ENCODE data around the gene RASSF1. TPM values are rescaled to one million over a fixed set of nuclear protein-coding genes. Genes with fewer than 3 reads are reported as not detected.

RASSF1 gene
- total and polyA plus RNA-seq, 2 of the 4 experiments (the other 2 are of a cell fraction): 17.4 to 53.4 TPM

DNA sequence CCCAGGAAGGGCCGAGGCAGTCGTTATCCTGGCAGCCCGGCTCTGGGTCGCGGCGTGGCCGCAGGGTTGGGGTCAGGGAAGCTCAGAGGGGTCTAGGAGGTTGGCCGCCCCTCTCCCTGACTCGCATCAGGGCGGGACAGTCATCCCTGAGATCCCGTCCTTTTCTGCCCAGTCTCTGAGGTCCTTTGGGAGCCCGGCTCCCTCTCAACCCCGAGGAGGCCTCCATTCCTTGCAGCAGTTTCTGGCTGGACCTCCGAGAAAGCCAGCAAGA, 18.6 kb downstream of the RASSF1 start:
- H2BK15ac ChIP-seq (ENCODE audit: low read depth, low read length): no peak overlapping the region
- peak overlapping the region; percentile 67 for H3K4me2 ChIP-seq (ENCODE audit: low read depth, low read length)
- H2BK20ac ChIP-seq (ENCODE audit: low read depth, low read length): no peak overlapping the region
- ChIA-PET CTCF (no interaction called here), POLR2A (ENCODE audit: unreplicated experiment) (no interaction called here)
- no peak for DNase-seq
- H3K18ac ChIP-seq (ENCODE audit: low read depth, low read length): no peak overlapping the region
- no peaks in the 10 kb centered on the region for H3K27me3 ChIP-seq (ENCODE audit: control insufficient read depth, insufficient read depth, low read length)
- dilution Hi-C loops (cut with HindIII; ENCODE audit: low sequenced_read_pairs, unreplicated experiment) (no loop called here), in situ Hi-C loops (cut with MboI; ENCODE audit: low sequenced_read_pairs) (no loop called here), intact Hi-C loops (cut with micrococcal nuclease) (loop anchor here (5.0 kb wide), 1 partner anchor 60 kb away; no protein-coding TSS in a partner anchor)
- H3K4me3 ChIP-seq (ENCODE audit: insufficient read depth, low read depth, low read length): peak overlapping the region; percentile 58
- peak overlapping the region; percentile 58; the same call in 1 of the 2 replicates for H4K91ac ChIP-seq (ENCODE audit: insufficient read depth, low read depth, low read length)
- WGBS, 2 experiments (ENCODE audit: extremely low coverage in 2 of 2, insufficient read length in 1 of 2): 31% methylated on average over 4 of the region's 14 CpGs; no CpG with 5 or more reads in 1 of the 2 experiments
- peak overlapping the region; percentile 66 for H3K4ac ChIP-seq (ENCODE audit: low read depth, low read length)
- ATAC-seq (ENCODE audit: low read depth): no peak
- peak overlapping the region; percentile 53 for H2BK5ac ChIP-seq (ENCODE audit: low read depth, low read length, poor library complexity, severe bottlenecking)
- H3K27ac ChIP-seq (ENCODE audit: insufficient read depth, low read length): peak overlapping the region; percentile 98
- peak overlapping the region; percentile 35; the same call in 1 of the 2 replicates for H3K23ac ChIP-seq (ENCODE audit: low read depth, low read length)
- peaks cover 12% of the 10 kb centered on the region for H3K9me1 ChIP-seq (ENCODE audit: insufficient read depth, low read length)
- H4K20me1 ChIP-seq (ENCODE audit: insufficient read depth, low read length): peaks cover 8% of the 10 kb centered on the region; the same call in 1 of the 2 replicates
- H3K9me3 ChIP-seq (ENCODE audit: control insufficient read depth, insufficient read depth, low read length): no peaks in the 10 kb centered on the region
- H3K79me1 ChIP-seq (ENCODE audit: low read depth in 1 of 2, low read length in 2 of 2): peaks cover 31 to 57% of the 10 kb centered on the region in 2 experiments
- no peak overlapping the region for H2BK120ac ChIP-seq (ENCODE audit: low read depth, low read length)
- peak overlapping the region; percentile 87; the same call in 1 of the 2 replicates for H2AK5ac ChIP-seq (ENCODE audit: low read depth, low read length)
- no peak overlapping the region for H3K14ac ChIP-seq (replicated peaks; ENCODE audit: low read depth, low read length)
- peak overlapping the region; percentile 93 for H2AK9ac ChIP-seq (replicated peaks; ENCODE audit: low read depth, low read length, poor library complexity)
- no peak overlapping the region for H3K56ac ChIP-seq (ENCODE audit: extremely low read depth, insufficient read depth, low read length)
- H3K9ac ChIP-seq (ENCODE audit: low read depth, low read length): peak overlapping the region; percentile 16
- H4K5ac ChIP-seq (ENCODE audit: low read depth, low read length): peak overlapping the region; percentile 95
- H4K8ac ChIP-seq (ENCODE audit: low read depth in 2 of 2, low read length in 2 of 2): peak overlapping the region; percentile 87 to 96; a peak in 2 of 4 replicates
- H3K4me1 ChIP-seq (ENCODE audit: control insufficient read depth, insufficient read depth, low read length): peaks cover 25% of the 10 kb centered on the region
- TF ChIP-seq BHLHE40 (IDR thresholded peaks at IDR 0.05; ENCODE audit: low read depth, low read length) (no peak), CEBPB (IDR thresholded peaks at IDR 0.05; ENCODE audit: low read depth, low read length) (no peak), SMC3 (IDR thresholded peaks at IDR 0.05; ENCODE audit: low read depth, low read length) (no peak), MXI1 (IDR thresholded peaks at IDR 0.05; ENCODE audit: borderline replicate concordance, low read depth, low read length) (no peak), MAZ (IDR thresholded peaks at IDR 0.05; ENCODE audit: borderline replicate concordance, low read depth, low read length) (no peak)
- TF ChIP-seq, protein P1, sequence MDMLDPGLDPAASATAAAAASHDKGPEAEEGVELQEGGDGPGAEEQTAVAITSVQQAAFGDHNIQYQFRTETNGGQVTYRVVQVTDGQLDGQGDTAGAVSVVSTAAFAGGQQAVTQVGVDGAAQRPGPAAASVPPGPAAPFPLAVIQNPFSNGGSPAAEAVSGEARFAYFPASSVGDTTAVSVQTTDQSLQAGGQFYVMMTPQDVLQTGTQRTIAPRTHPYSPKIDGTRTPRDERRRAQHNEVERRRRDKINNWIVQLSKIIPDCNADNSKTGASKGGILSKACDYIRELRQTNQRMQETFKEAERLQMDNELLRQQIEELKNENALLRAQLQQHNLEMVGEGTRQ (IDR thresholded peaks at IDR 0.05; ENCODE audit: low read depth, low read length): no peak
- TF ChIP-seq, protein P2, sequence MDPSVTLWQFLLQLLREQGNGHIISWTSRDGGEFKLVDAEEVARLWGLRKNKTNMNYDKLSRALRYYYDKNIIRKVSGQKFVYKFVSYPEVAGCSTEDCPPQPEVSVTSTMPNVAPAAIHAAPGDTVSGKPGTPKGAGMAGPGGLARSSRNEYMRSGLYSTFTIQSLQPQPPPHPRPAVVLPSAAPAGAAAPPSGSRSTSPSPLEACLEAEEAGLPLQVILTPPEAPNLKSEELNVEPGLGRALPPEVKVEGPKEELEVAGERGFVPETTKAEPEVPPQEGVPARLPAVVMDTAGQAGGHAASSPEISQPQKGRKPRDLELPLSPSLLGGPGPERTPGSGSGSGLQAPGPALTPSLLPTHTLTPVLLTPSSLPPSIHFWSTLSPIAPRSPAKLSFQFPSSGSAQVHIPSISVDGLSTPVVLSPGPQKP (IDR thresholded peaks at IDR 0.05; ENCODE audit: borderline replicate concordance, low read depth, low read length): no peak
- TF ChIP-seq, protein P3, sequence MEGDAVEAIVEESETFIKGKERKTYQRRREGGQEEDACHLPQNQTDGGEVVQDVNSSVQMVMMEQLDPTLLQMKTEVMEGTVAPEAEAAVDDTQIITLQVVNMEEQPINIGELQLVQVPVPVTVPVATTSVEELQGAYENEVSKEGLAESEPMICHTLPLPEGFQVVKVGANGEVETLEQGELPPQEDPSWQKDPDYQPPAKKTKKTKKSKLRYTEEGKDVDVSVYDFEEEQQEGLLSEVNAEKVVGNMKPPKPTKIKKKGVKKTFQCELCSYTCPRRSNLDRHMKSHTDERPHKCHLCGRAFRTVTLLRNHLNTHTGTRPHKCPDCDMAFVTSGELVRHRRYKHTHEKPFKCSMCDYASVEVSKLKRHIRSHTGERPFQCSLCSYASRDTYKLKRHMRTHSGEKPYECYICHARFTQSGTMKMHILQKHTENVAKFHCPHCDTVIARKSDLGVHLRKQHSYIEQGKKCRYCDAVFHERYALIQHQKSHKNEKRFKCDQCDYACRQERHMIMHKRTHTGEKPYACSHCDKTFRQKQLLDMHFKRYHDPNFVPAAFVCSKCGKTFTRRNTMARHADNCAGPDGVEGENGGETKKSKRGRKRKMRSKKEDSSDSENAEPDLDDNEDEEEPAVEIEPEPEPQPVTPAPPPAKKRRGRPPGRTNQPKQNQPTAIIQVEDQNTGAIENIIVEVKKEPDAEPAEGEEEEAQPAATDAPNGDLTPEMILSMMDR (conservative IDR thresholded peaks at IDR 0.05; ENCODE audit: low read depth, low read length): no peak
- peaks cover 31% of the 10 kb centered on the region for H3K36me3 ChIP-seq (ENCODE audit: control insufficient read depth, insufficient read depth, low read length)
- peak overlapping the region; percentile 95 for H2AFZ ChIP-seq (replicated peaks; ENCODE audit: low read length, poor library complexity)
- no TSS peak for BruUV-seq (replicated peaks)

Data from IMR-90 (cell line).